Trophoblast cell (in vitro differentiated cells and primary cell): ENCODE data around the gene GXYLT2.

Experiments
- DNase-seq, 2 donors: peaks; one replicate each; pipeline ENCODE4 v3.0.0-alpha.2; 2016
- H2AFZ ChIP-seq: 2 replicates; pipeline ENCODE4 v1.6.1; 2013; ENCODE audit warnings: low read length, moderate library complexity, mild to moderate bottlenecking; ENCODE audit not compliant: insufficient read depth, poor library complexity
- H2AK5ac ChIP-seq: 2 replicates; pipeline ENCODE4 v1.6.1; 2013; ENCODE audit warnings: mild to moderate bottlenecking, low read length
- H2BK120ac ChIP-seq: 2 replicates; pipeline ENCODE4 v1.6.1; 2013; ENCODE audit warnings: low read length, mild to moderate bottlenecking, moderate library complexity; ENCODE audit not compliant: insufficient read depth, poor library complexity
- H2BK12ac ChIP-seq: 2 replicates; pipeline ENCODE4 v1.6.1; 2013; ENCODE audit warnings: mild to moderate bottlenecking, low read length, moderate library complexity
- H2BK5ac ChIP-seq: 2 replicates; pipeline ENCODE4 v1.6.1; 2013; ENCODE audit warnings: low read length, low read depth, moderate library complexity, mild to moderate bottlenecking; ENCODE audit not compliant: poor library complexity
- H3K14ac ChIP-seq: 2 replicates; pipeline ENCODE4 v1.6.1; 2013; ENCODE audit warnings: mild to moderate bottlenecking, low read length
- H3K18ac ChIP-seq: 2 replicates; pipeline ENCODE4 v1.6.1; 2013; ENCODE audit warnings: mild to moderate bottlenecking, low read length
- H3K23ac ChIP-seq: 2 replicates; pipeline ENCODE4 v1.6.1; 2013; ENCODE audit warnings: low read length
- H3K27ac ChIP-seq: 2 replicates; pipeline ENCODE4 v1.5.1; 2013; ENCODE audit warnings: low read depth, mild to moderate bottlenecking, inconsistent platforms, low read length, moderate library complexity
- H3K27me3 ChIP-seq: 2 replicates; pipeline ENCODE4 v1.6.1; 2013; ENCODE audit warnings: inconsistent platforms, mild to moderate bottlenecking, low read length, moderate library complexity; ENCODE audit not compliant: insufficient read depth
- H3K36me3 ChIP-seq, 2 experiments: 1 replicate in 1 of 2; 2 replicates in 1 of 2; pipeline ENCODE4 v1.6.1; 2013; ENCODE audit warnings: low read length in 2 of 2, mild to moderate bottlenecking in 2 of 2, moderate library complexity in 1 of 2; ENCODE audit not compliant: insufficient read depth in 2 of 2, control insufficient read depth in 1 of 2
- H3K4ac ChIP-seq: 2 replicates; pipeline ENCODE4 v1.6.1; 2013; ENCODE audit warnings: low read depth, mild to moderate bottlenecking, low read length, moderate library complexity
- H3K4me1 ChIP-seq, 2 experiments: 1 replicate in 1 of 2; 2 replicates in 1 of 2; pipeline ENCODE4 v1.6.1; 2013; ENCODE audit warnings: low read length in 2 of 2, mild to moderate bottlenecking in 2 of 2, moderate library complexity in 1 of 2; ENCODE audit not compliant: insufficient read depth in 2 of 2, control insufficient read depth in 1 of 2
- H3K4me2 ChIP-seq: 2 replicates; pipeline ENCODE4 v1.6.1; 2013; ENCODE audit warnings: inconsistent platforms, mild to moderate bottlenecking, low read length, moderate library complexity
- H3K4me3 ChIP-seq: 2 replicates; pipeline ENCODE4 v1.5.1; 2013; ENCODE audit warnings: mild to moderate bottlenecking, low read depth, low read length, inconsistent platforms
- H3K79me1 ChIP-seq: one replicate; pipeline ENCODE4 v1.6.1; 2013; ENCODE audit warnings: low read length
- H3K79me2 ChIP-seq: 2 replicates; pipeline ENCODE4 v1.6.1; 2013; ENCODE audit warnings: low read length, mild to moderate bottlenecking; ENCODE audit not compliant: control insufficient read depth, insufficient read depth, poor library complexity
- H3K9ac ChIP-seq: 2 replicates; pipeline ENCODE4 v1.6.1; 2013; ENCODE audit warnings: mild to moderate bottlenecking, low read length
- H3K9me3 ChIP-seq: 2 replicates; pipeline ENCODE4 v1.6.1; 2013; ENCODE audit warnings: low read depth, mild to moderate bottlenecking, control low read depth, inconsistent platforms, low read length; ENCODE audit not compliant: insufficient read depth
- H4K12ac ChIP-seq: 2 replicates; pipeline ENCODE4 v1.6.1; 2013; ENCODE audit warnings: low read depth, mild to moderate bottlenecking, low read length, moderate library complexity
- H4K8ac ChIP-seq: 2 replicates; pipeline ENCODE4 v1.6.1; 2013; ENCODE audit warnings: low read depth, mild to moderate bottlenecking, low read length, moderate library complexity
- H4K91ac ChIP-seq: one replicate; pipeline ENCODE4 v1.6.1; 2013; ENCODE audit warnings: low read depth, mild to moderate bottlenecking, low read length, moderate library complexity
- WGBS: extraction: QIAGEN DNeasy Blood & Tissue Kit; methylation state at CpG from one replicate; pipeline ENCODE4 v1.1.7; 2013; ENCODE audit warnings: missing lambda C conversion rate; ENCODE audit not compliant: insufficient read length, insufficient coverage; ENCODE audit errors: extremely low coverage; 5-methylcytosine and 5-hydroxymethylcytosine counted together

The GXYLT2 gene

DNA sequence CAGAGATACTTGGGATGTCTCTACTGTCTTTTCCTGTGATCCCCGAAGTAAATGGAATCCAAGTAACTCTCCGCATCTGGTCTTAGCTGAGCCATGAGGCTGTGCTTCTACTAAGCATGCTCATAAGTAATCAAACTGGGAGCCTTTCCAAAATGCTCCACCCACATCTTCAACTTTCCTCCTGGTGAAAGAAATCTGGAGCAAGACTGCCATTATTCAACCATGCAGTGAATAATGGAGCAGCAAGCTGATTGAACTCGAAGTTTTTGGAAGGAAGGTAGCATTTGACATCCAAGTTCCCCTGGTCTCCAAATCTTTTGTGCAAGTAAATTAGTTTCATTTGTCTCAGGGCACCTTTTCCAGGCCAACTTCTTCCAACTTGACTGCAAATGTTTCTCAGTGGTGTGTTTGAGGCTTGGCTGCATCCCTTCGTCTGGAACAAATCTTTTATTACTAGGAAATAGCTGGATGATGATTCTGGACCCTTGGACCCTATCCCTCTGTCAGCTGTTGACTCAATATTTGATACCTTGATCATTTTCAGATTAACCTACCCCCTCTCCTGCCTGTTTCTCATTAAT is 19.4 kb downstream of the GXYLT2 start:
- Histone ChIP-seq H2AFZ (no peak overlapping the region), H2AK5ac (no peak overlapping the region), H2BK12ac (no peak overlapping the region), H3K27me3 (no peaks in the 10 kb centered on the region), H3K4me2 (no peak overlapping the region), H2BK120ac (no peak overlapping the region), H3K9me3 (no peaks in the 10 kb centered on the region), H3K4ac (no peak overlapping the region), H3K4me3 (no peak overlapping the region), H3K27ac (no peak overlapping the region), H3K9ac (no peak overlapping the region), H3K36me3 (no peaks in the 10 kb centered on the region), H3K4me1 (peaks cover 3 to 9% of the 10 kb centered on the region in 2 experiments), H4K8ac (no peak overlapping the region), H2BK5ac (no peak overlapping the region), H3K18ac (no peak overlapping the region), H3K79me2 (no peaks in the 10 kb centered on the region), H3K14ac (no peak overlapping the region), H4K91ac (no peak overlapping the region), H3K23ac (no peak overlapping the region), H3K79me1 (no peaks in the 10 kb centered on the region), H4K12ac (no peak overlapping the region)
- WGBS: no CpG with 5 or more reads among the region's 4 CpGs
- DNase-seq: no peak

DNA sequence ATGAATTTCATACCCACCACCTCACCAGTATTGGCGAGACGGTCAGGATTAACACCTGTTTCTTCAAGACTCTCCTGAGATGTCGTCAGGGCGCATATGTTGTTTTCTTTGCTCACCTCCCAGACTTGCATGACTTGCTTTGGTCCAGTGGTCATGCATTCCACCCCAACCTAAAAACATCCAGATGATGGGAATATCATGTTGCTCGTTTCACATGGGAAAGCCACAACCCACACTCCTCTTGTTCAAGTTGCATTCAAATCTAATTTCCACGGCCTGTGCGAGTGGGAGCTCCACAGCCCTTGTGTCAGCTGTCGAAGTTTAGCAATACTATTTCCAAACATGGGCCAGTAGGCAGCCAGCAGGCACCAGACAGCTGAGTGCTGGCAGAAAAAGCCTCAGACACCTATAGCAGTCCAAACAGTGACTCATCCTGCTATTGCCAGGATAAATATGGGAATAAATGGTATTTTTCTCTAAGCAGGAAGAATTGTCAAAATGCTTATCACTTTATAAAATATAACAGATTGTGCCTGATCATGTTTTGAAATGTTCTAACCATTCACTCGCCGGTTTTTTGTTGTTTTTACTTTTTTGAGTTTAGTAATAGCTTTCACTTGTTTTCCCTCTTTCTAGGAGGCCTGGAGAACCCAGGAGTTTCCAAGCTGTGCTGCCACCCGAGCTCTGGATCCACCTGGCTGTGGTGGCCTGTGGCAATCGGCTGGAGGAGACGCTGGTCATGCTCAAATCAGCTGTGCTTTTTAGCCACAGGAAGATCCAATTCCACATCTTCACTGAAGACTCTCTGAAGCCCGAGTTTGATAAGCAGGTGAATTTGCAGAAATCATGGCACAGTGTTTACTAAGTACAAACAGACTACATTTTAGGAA is 20.1 kb downstream of the GXYLT2 start:
- Histone ChIP-seq H3K79me2 (no peaks in the 10 kb centered on the region), H2AFZ (no peak overlapping the region), H3K23ac (no peak overlapping the region), H3K27me3 (no peaks in the 10 kb centered on the region), H3K4me3 (no peak overlapping the region), H3K27ac (no peak overlapping the region), H4K8ac (no peak overlapping the region), H3K18ac (no peak overlapping the region), H4K12ac (no peak overlapping the region), H2BK120ac (no peak overlapping the region), H2AK5ac (no peak overlapping the region), H3K36me3 (no peaks in the 10 kb centered on the region), H3K4me1 (peaks cover 3 to 9% of the 10 kb centered on the region in 2 experiments), H3K4me2 (no peak overlapping the region), H3K79me1 (no peaks in the 10 kb centered on the region), H2BK12ac (no peak overlapping the region), H3K14ac (no peak overlapping the region), H3K9me3 (no peaks in the 10 kb centered on the region), H3K9ac (no peak overlapping the region), H4K91ac (no peak overlapping the region), H2BK5ac (no peak overlapping the region), H3K4ac (no peak overlapping the region)
- no CpG with 5 or more reads among the region's 14 CpGs for WGBS
- peak in 1 of 2 donors; percentile 18 for DNase-seq

DNA sequence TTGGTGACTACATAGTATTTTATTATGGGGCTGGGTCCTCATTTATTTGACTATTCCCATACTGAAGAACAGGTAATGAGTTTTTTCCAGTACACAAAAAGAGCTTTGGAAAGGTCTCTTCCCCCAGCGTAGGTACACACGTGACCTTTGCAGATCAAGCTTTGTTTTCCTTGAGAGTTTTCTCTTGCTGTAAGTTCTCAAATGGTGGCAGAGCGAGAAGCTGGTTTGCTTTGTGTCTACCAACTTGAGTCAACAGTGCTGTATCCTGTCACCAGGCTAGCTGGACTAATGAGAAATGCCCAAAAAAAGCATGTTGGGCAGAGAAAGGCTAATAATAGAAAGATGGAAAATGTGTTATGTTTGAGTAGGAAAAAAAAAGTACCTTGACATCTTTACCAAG is 21.7 kb downstream of the GXYLT2 start:
- H3K36me3 ChIP-seq: no peaks in the 10 kb centered on the region
- no CpG with 5 or more reads among the region's 3 CpGs for WGBS
- H4K91ac ChIP-seq: no peak overlapping the region

DNA sequence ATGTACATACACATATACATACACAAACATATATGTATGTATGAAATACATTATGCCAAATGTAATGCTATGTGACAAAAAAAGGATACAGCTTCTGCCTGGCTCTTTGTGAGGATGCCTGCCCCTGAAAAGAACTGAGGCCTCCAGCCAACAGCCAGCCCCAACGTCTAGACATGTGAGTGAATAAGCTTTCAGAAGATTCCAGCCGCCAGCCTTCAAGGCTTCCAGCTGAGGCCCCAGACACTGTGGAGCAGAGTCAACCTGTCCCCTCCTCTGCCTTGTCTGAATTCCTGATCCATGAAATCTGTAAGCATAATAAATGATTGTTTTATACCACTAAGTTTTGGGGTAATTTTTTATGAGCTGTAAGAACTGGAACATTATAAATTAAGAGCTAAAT is 24.7 kb downstream of the GXYLT2 start:
- H3K4me2 ChIP-seq: no peak overlapping the region
- H3K4me1 ChIP-seq: peaks cover 3 to 4% of the 10 kb centered on the region in 2 experiments
- H3K79me2 ChIP-seq: no peaks in the 10 kb centered on the region
- H3K23ac ChIP-seq: no peak overlapping the region
- no peak overlapping the region for H4K8ac ChIP-seq
- H3K27me3 ChIP-seq: no peaks in the 10 kb centered on the region
- H2BK5ac ChIP-seq: no peak overlapping the region
- H3K9ac ChIP-seq: no peak overlapping the region
- no peak overlapping the region for H2AK5ac ChIP-seq
- no peak overlapping the region for H2BK12ac ChIP-seq
- no peaks in the 10 kb centered on the region for H3K79me1 ChIP-seq
- H3K4me3 ChIP-seq: no peak overlapping the region
- no peak overlapping the region for H3K18ac ChIP-seq
- no peak overlapping the region for H3K4ac ChIP-seq
- no peak overlapping the region for H2AFZ ChIP-seq
- no peak overlapping the region for H3K14ac ChIP-seq
- no peak overlapping the region for H2BK120ac ChIP-seq
- H3K9me3 ChIP-seq: no peaks in the 10 kb centered on the region
- H4K91ac ChIP-seq: no peak overlapping the region
- H3K27ac ChIP-seq: no peak overlapping the region
- WGBS: no CpG with 5 or more reads among the region's 2 CpGs
- no peaks in the 10 kb centered on the region for H3K36me3 ChIP-seq
- DNase-seq: no peak
- no peak overlapping the region for H4K12ac ChIP-seq

More for the DNA sequence above, 21.7 kb downstream of the GXYLT2 start:
- H3K4me1 ChIP-seq: peaks cover 3 to 5% of the 10 kb centered on the region in 2 experiments
- DNase-seq: no peak
- H4K12ac ChIP-seq: no peak overlapping the region
- no peaks in the 10 kb centered on the region for H3K27me3 ChIP-seq
- H3K9ac ChIP-seq: no peak overlapping the region
- no peak overlapping the region for H4K8ac ChIP-seq
- no peak overlapping the region for H2BK5ac ChIP-seq
- no peak overlapping the region for H3K23ac ChIP-seq
- no peak overlapping the region for H2BK120ac ChIP-seq
- H2AFZ ChIP-seq: no peak overlapping the region
- no peaks in the 10 kb centered on the region for H3K9me3 ChIP-seq
- no peak overlapping the region for H3K4me2 ChIP-seq
- no peaks in the 10 kb centered on the region for H3K79me1 ChIP-seq
- H3K18ac ChIP-seq: no peak overlapping the region
- H3K14ac ChIP-seq: no peak overlapping the region
- no peaks in the 10 kb centered on the region for H3K79me2 ChIP-seq
- H3K4me3 ChIP-seq: no peak overlapping the region
- H2BK12ac ChIP-seq: no peak overlapping the region
- no peak overlapping the region for H3K27ac ChIP-seq
- H2AK5ac ChIP-seq: no peak overlapping the region
- H3K4ac ChIP-seq: no peak overlapping the region
